Sigmoid colon (tissue), 4 donors: ENCODE results near the gene MGMT.

Experiments used
- EP300 ChIP-seq, 4 donors: sonication (generic); formaldehyde crosslinking; IDR thresholded peaks; one replicate each; pipeline ENCODE4 v1.6.1; 2017; ENCODE audit warnings: antibody characterized with exemption in 4 of 4
- POLR2A ChIP-seq, 2 donors: fragments of 450-650 bp; IDR thresholded peaks; one replicate each; pipeline ENCODE4 v1.6.1; 2016; ENCODE audit warnings: antibody characterized with exemption in 2 of 2, mild to moderate bottlenecking in 2 of 2, moderate library complexity in 2 of 2
- POLR2AphosphoS5 ChIP-seq, 4 donors: sonication (generic); formaldehyde crosslinking; IDR thresholded peaks; one replicate each; pipeline ENCODE4 v1.6.1; 2017; ENCODE audit warnings: antibody characterized with exemption in 4 of 4
- TF ChIP-seq, protein P1 (sequence below), 4 experiments: fragments of 450-650 bp in 3 of 4; fragments of 200-600 bp in 1 of 4; IDR thresholded peaks; one replicate each; pipeline ENCODE4 v1.5.1; 2016 to 2019; ENCODE audit warnings: antibody characterized with exemption in 4 of 4, mild to moderate bottlenecking in 3 of 4, moderate library complexity in 2 of 4

DNA sequence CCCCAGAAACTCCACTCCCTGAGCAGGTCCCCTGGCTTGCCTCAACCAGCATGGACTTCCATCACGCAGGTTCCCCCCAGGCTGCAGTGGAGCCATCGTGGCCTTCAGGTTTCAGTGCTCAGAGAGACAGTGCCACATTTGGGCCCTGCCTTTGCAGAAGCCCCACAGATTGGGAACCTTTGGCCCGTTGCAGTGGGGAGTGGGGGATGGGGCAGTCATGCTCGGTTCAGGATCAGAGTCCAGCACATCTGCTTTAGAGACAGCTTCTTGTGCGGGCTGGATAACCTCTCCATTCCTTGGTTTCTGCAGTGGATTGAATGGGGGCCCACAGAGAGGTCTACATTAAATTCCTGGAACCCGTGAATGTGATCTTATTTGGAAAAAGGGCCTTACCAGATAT is 313.2 kb downstream of the MGMT start:
- TF ChIP-seq, protein P1, sequence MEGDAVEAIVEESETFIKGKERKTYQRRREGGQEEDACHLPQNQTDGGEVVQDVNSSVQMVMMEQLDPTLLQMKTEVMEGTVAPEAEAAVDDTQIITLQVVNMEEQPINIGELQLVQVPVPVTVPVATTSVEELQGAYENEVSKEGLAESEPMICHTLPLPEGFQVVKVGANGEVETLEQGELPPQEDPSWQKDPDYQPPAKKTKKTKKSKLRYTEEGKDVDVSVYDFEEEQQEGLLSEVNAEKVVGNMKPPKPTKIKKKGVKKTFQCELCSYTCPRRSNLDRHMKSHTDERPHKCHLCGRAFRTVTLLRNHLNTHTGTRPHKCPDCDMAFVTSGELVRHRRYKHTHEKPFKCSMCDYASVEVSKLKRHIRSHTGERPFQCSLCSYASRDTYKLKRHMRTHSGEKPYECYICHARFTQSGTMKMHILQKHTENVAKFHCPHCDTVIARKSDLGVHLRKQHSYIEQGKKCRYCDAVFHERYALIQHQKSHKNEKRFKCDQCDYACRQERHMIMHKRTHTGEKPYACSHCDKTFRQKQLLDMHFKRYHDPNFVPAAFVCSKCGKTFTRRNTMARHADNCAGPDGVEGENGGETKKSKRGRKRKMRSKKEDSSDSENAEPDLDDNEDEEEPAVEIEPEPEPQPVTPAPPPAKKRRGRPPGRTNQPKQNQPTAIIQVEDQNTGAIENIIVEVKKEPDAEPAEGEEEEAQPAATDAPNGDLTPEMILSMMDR (IDR thresholded peaks at IDR 0.05) = no peak
- TF ChIP-seq POLR2AphosphoS5 (IDR thresholded peaks at IDR 0.05) (no peak), POLR2A (IDR thresholded peaks at IDR 0.05) (no peak), EP300 (IDR thresholded peaks at IDR 0.05) (no peak)
